Astrocyte of the cerebellum (primary cell): ENCODE results near the gene KCNS1.

Source experiments
- DNase-seq: peaks from one replicate; pipeline ENCODE4 v3.0.0-alpha.2; 2011; ENCODE audit warnings: low read depth
- H3K4me3 ChIP-seq: 2 replicates; pipeline ENCODE4 v1.5.1; 2011; ENCODE audit warnings: mild to moderate bottlenecking, low read depth, low read length, moderate library complexity
- CTCF ChIP-seq: IDR thresholded peaks from 2 replicates; pipeline ENCODE4 v1.5.1; 2012; ENCODE audit warnings: low read length, low read depth, moderate library complexity, mild to moderate bottlenecking; ENCODE audit errors: missing control alignments
- in situ Hi-C: cut with HindIII; loops from 2 replicates; pipeline ENCODE4 v1.10.0; 2017; ENCODE audit warnings: low sequenced_read_pairs

KCNS1 gene

DNA sequence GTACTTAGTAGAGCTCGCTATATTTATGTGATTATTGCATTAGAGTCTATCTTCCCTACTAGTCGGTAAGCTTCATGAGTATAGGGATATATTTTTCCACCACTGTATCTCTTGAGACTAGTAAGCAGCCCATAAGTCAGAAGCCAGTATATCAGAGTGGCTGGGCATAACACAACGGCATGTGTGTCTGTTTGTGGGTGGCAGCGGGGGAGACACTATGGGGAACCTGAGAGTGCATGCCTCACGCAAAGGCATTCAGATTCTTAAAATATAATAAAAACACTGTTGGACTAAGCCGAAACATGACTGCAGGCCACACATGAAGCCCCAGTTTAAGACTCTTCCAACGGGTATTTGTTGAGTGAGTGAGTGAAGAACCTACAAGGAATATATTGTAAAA is 8.0 kb downstream of the KCNS1 start:
- no peak for DNase-seq
- no peak overlapping the region for H3K4me3 ChIP-seq
- no peak for TF ChIP-seq CTCF
- in situ Hi-C loops = no loop called here

DNA sequence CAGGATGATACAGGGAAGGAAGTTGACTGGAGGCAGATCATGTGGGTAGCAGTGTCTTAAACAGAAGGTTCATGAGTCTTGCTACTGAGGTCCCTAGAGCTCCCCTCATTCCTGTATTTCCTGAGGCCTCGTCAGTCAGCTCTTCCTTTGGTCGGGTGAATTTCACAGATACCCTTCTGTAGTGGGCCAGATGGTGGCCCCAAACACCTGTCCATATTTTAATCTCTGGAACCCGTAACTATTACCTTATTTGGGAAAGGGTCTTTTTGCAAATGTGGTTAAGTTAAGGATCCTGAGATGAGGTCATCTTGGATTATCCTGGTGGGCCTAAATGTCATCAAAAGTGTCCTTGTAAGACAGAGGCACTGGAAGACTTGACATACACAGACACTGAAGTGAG is 9.6 kb downstream of the KCNS1 start:
- TF ChIP-seq CTCF = no peak
- DNase-seq = no peak
- in situ Hi-C loops = no loop called here
- H3K4me3 ChIP-seq = no peak overlapping the region

DNA sequence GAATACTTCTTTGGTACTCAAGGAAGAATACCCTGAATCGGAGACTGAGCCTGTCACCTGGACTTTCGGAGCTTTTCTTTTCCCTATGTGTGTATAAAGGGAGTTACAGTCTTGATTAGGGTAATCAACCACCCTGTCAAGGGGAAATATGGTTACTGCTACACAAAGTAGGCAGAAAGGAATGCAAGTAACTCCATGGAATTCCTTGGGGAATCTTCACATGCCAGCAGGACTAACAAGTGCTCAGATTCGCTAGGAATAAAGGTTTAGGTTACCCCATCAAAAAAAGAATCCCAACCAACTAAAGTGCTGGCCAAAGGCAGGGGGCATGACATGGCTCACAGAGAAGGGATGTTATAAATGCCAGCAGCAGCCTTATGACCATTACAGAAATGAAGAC is 10.4 kb downstream of the KCNS1 start:
- H3K4me3 ChIP-seq = no peak overlapping the region
- DNase-seq = no peak
- in situ Hi-C loops = no loop called here
- TF ChIP-seq CTCF = no peak

DNA sequence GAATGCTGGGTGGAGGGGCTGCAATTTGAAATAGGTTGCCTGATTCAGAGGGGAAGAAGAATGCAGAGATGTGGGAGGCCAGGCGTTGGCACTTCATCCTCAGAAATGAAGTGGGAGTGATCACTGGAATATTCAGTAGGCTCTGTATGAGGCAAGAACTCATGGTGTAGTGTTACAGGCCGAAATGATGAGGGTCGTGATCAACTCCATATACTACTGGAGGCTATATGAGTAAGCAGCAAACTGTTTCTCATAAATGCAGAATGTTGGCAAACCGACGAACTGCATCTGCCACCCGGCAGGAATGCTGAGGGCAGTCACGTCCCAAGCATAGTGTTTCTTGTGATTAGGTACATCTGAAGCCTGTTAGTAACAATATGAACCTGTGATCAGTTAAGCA is 12.7 kb downstream of the KCNS1 start:
- in situ Hi-C loops = no loop called here
- no peak for TF ChIP-seq CTCF
- DNase-seq = no peak
- no peak overlapping the region for H3K4me3 ChIP-seq

GRCh38 chr20:45087814-45088213 is 13.1 kb downstream of the KCNS1 start:
- H3K4me3 ChIP-seq = no peak overlapping the region
- TF ChIP-seq CTCF = no peak
- DNase-seq = no peak
- in situ Hi-C loops = no loop called here

GRCh38 chr20:45087097-45087790 is 13.7 kb downstream of the KCNS1 start:
- in situ Hi-C loops = no loop called here
- no peak overlapping the region for H3K4me3 ChIP-seq
- DNase-seq = no peak
- no peak for TF ChIP-seq CTCF
